GM19372 (cell line): Measurements from ENCODE around the gene SHANK1.

Experiments
- ATAC-seq: cut with Tn5 transposase; IDR thresholded peaks from one replicate; pipeline ENCODE4 v1.9.1; 2021; ENCODE audit warnings: mild to moderate bottlenecking, low read depth, moderate library complexity; ENCODE audit not compliant: unreplicated experiment

SHANK1 gene

GRCh38 chr19:50662651-50663481 is 56.7 kb downstream of the SHANK1 start:
- no peak for ATAC-seq

- ATAC-seq: no peak
Measured at GRCh38 chr19:50661766-50662650, 57.6 kb downstream of the SHANK1 start.

GRCh38 chr19:50661023-50661422 is 58.6 kb downstream of the SHANK1 start:
- ATAC-seq: no peak

GRCh38 chr19:50660088-50660366 is 59.6 kb downstream of the SHANK1 start:
- ATAC-seq: no peak

GRCh38 chr19:50659318-50660087 is 60.1 kb downstream of the SHANK1 start:
- no peak for ATAC-seq

GRCh38 chr19:50658441-50659317 is 60.9 kb downstream of the SHANK1 start:
- ATAC-seq: no peak

GRCh38 chr19:50657712-50658440 is 61.7 kb downstream of the SHANK1 start:
- no peak for ATAC-seq

- no peak for ATAC-seq
Measured at GRCh38 chr19:50657222-50657669, 62.4 kb downstream of the SHANK1 start.

GRCh38 chr19:50654882-50655281 is 64.7 kb downstream of the SHANK1 start:
- no peak for ATAC-seq

GRCh38 chr19:50652722-50653121 is 66.9 kb downstream of the SHANK1 start:
- ATAC-seq: no peak

GRCh38 chr19:50651174-50651573 is 68.4 kb downstream of the SHANK1 start:
- no peak for ATAC-seq

- no peak for ATAC-seq
Measured at GRCh38 chr19:50649433-50650391, 69.9 kb downstream of the SHANK1 start, which contains the start of gene C19orf81. TSS of gene C19orf81 (plus strand) at chr19:50649445. CDS start at chr19:50649445, 0 bp downstream.

- no peak for ATAC-seq
Measured at GRCh38 chr19:50648659-50649058, 70.9 kb downstream of the SHANK1 start.

- no peak for ATAC-seq
Measured at GRCh38 chr19:50647879-50648615, 71.6 kb downstream of the SHANK1 start.

- no peak for ATAC-seq
Measured at GRCh38 chr19:50646074-50646807, 73.4 kb downstream of the SHANK1 start.

GRCh38 chr19:50645107-50645506 is 74.5 kb downstream of the SHANK1 start:
- ATAC-seq: no peak
